SU-DHL-6 (cell line): ENCODE measurements around the gene VCAN.

Experiments used
- H2AFZ ChIP-seq: fragments of 200-600 bp; sonication (generic); 2 replicates; pipeline ENCODE4 v1.6.1; 2014; ENCODE audit warnings: low read depth, mild to moderate bottlenecking, moderate library complexity, mixed read lengths, antibody characterized with exemption, low read length; ENCODE audit not compliant: severe bottlenecking
- H3F3A ChIP-seq: fragments of 200-600 bp; shearing (Covaris generic); 2 replicates; pipeline ENCODE4 v1.6.0; 2016; ENCODE audit warnings: antibody characterized with exemption, mild to moderate bottlenecking; ENCODE audit not compliant: insufficient read depth
- H3K27ac ChIP-seq: fragments of 200-600 bp; sonication (generic); 2 replicates; pipeline ENCODE4 v1.5.1; 2016; ENCODE audit warnings: low read depth, mild to moderate bottlenecking, low read length, moderate library complexity, mixed read lengths
- H3K27me3 ChIP-seq: fragments of 200-600 bp; sonication (generic), shearing (Covaris generic); 2 replicates; pipeline ENCODE4 v1.6.0; 2014; ENCODE audit warnings: mild to moderate bottlenecking, low read length
- H3K36me3 ChIP-seq: fragments of 200-600 bp; sonication (generic); 2 replicates; pipeline ENCODE4 v1.6.1; 2014; ENCODE audit warnings: mild to moderate bottlenecking, low read length, mixed read lengths
- H3K4me2 ChIP-seq: fragments of 300-600, 200-600 bp; shearing (Covaris generic), sonication (generic); 2 replicates; pipeline ENCODE4 v1.6.0; 2014; ENCODE audit warnings: low read length, low read depth, mild to moderate bottlenecking; ENCODE audit not compliant: poor library complexity, severe bottlenecking
- H3K4me3 ChIP-seq: fragments of 200-600 bp; sonication (generic); 2 replicates; pipeline ENCODE4 v1.5.1; 2014; ENCODE audit warnings: antibody characterized with exemption, low read length, mild to moderate bottlenecking, mixed read lengths; ENCODE audit not compliant: insufficient read depth, poor library complexity, severe bottlenecking
- H3K79me2 ChIP-seq: fragments of 200-600 bp; sonication (generic); 2 replicates; pipeline ENCODE4 v1.6.1; 2014; ENCODE audit warnings: mild to moderate bottlenecking, low read length, moderate library complexity; ENCODE audit not compliant: insufficient read depth
- H3K9ac ChIP-seq: fragments of 200-600 bp; sonication (generic); 2 replicates; pipeline ENCODE4 v1.7.0; 2014; ENCODE audit warnings: mild to moderate bottlenecking, low read length
- H3K9me2 ChIP-seq: fragments of 200-600 bp; sonication (generic); replicated peaks from 2 replicates; pipeline ENCODE4 v1.6.1; 2014; ENCODE audit warnings: low read length; ENCODE audit not compliant: insufficient read depth
- H3K9me3 ChIP-seq: fragments of 200-600 bp; sonication (generic); 2 replicates; pipeline ENCODE4 v1.6.1; 2014; ENCODE audit warnings: low read length, mixed read lengths; ENCODE audit not compliant: insufficient read depth
- H4K20me1 ChIP-seq: fragments of 200-600 bp; sonication (generic); 2 replicates; pipeline ENCODE4 v1.6.1; 2014; ENCODE audit warnings: low read depth, mild to moderate bottlenecking, antibody characterized with exemption, low read length, moderate library complexity, mixed read lengths
- EZH2phosphoT487 ChIP-seq: fragments of 200-600 bp; sonication (generic), shearing (Covaris generic); conservative IDR thresholded peaks from 2 replicates; pipeline ENCODE4 v1.6.1; 2018; ENCODE audit warnings: mild to moderate bottlenecking, antibody characterized with exemption, low read length, moderate library complexity, mixed read lengths
- TF ChIP-seq, protein P1 (sequence below): fragments of 200-600 bp; sonication (generic); IDR thresholded peaks from one replicate; pipeline ENCODE4 v1.5.1; 2017; ENCODE audit warnings: antibody characterized with exemption, mild to moderate bottlenecking, low read length, moderate library complexity; ENCODE audit not compliant: insufficient read depth, poor library complexity, severe bottlenecking

VCAN gene

GRCh38 chr5:83527221-83527620 is 55.7 kb downstream of the VCAN start:
- H3K36me3 ChIP-seq: no peaks in the 10 kb centered on the region
- H3K9ac ChIP-seq: no peak overlapping the region
- no peaks in the 10 kb centered on the region for H3K9me2 ChIP-seq
- H3K27me3 ChIP-seq: no peaks in the 10 kb centered on the region
- TF ChIP-seq, protein P1, sequence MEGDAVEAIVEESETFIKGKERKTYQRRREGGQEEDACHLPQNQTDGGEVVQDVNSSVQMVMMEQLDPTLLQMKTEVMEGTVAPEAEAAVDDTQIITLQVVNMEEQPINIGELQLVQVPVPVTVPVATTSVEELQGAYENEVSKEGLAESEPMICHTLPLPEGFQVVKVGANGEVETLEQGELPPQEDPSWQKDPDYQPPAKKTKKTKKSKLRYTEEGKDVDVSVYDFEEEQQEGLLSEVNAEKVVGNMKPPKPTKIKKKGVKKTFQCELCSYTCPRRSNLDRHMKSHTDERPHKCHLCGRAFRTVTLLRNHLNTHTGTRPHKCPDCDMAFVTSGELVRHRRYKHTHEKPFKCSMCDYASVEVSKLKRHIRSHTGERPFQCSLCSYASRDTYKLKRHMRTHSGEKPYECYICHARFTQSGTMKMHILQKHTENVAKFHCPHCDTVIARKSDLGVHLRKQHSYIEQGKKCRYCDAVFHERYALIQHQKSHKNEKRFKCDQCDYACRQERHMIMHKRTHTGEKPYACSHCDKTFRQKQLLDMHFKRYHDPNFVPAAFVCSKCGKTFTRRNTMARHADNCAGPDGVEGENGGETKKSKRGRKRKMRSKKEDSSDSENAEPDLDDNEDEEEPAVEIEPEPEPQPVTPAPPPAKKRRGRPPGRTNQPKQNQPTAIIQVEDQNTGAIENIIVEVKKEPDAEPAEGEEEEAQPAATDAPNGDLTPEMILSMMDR: no peak
- no peak for TF ChIP-seq EZH2phosphoT487
- no peak overlapping the region for H3K27ac ChIP-seq
- H3K4me3 ChIP-seq: no peak overlapping the region
- no peaks in the 10 kb centered on the region for H4K20me1 ChIP-seq
- no peaks in the 10 kb centered on the region for H3K9me3 ChIP-seq
- no peak overlapping the region for H2AFZ ChIP-seq
- no peaks in the 10 kb centered on the region for H3F3A ChIP-seq
- no peaks in the 10 kb centered on the region for H3K79me2 ChIP-seq
- H3K4me2 ChIP-seq: no peak overlapping the region

DNA sequence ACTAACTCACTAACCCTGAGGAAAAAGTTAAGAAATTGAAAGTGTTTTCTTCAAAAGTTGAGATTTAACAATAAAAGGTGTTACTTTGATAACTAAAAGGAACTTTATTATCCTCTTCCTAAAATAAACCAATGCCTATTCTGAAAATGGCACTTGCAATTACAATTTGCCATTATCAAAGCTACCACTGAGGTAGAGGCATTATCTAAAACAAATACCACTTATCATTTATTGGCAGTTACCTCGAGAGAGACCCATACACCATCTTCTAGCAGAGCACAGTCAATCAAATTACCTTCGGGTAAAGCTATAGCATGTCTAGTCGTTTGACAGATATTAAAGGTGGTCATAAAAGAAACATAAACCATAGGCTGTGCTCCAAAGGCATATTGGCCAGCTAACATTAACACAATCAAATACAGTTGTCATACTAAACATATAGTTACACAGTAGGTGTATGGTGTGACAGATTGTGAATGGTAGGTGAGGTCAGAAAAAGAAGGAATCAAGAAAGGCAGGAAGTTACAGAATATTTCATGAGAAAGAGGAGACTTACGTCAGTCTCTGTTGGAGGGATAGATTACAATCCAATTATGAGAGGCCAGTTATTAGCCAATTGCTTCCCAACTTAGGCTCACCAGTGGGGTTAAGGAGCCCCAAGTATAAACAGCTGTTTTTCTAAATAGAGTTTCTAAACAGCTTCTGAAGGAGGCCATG is 56.3 kb downstream of the VCAN start:
- Histone ChIP-seq H3K9me3 (no peaks in the 10 kb centered on the region), H3F3A (no peaks in the 10 kb centered on the region), H3K36me3 (no peaks in the 10 kb centered on the region), H4K20me1 (no peaks in the 10 kb centered on the region), H3K4me3 (no peak overlapping the region), H3K27me3 (no peaks in the 10 kb centered on the region), H3K9ac (no peak overlapping the region), H3K9me2 (no peaks in the 10 kb centered on the region), H3K79me2 (no peaks in the 10 kb centered on the region), H3K27ac (no peak overlapping the region), H2AFZ (no peak overlapping the region), H3K4me2 (no peak overlapping the region)
- TF ChIP-seq EZH2phosphoT487: no peak
- TF ChIP-seq, protein P1: no peak

DNA sequence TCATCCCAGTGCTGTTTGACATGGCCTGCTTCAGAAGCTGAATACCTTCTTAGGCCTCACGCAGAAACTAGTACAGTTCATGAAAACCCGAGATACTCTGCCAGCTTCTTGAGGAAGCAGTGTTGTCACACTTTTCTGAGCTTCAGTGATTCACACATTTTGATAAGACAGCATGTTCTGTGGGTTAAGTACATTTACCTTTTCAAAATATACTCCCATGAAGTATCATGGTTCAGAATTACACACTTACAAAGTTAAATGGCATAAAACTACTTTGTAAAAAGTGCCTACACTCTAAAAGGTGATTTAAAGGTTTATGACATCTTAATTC is 56.9 kb downstream of the VCAN start:
- H3K9ac ChIP-seq: no peak overlapping the region
- H3K9me3 ChIP-seq: no peaks in the 10 kb centered on the region
- H3K36me3 ChIP-seq: no peaks in the 10 kb centered on the region
- H3K9me2 ChIP-seq: no peaks in the 10 kb centered on the region
- no peaks in the 10 kb centered on the region for H3K79me2 ChIP-seq
- no peak overlapping the region for H2AFZ ChIP-seq
- TF ChIP-seq, protein P1: no peak
- no peak for TF ChIP-seq EZH2phosphoT487
- H4K20me1 ChIP-seq: no peaks in the 10 kb centered on the region
- H3K4me2 ChIP-seq: no peak overlapping the region
- H3F3A ChIP-seq: no peaks in the 10 kb centered on the region
- H3K27ac ChIP-seq: no peak overlapping the region
- H3K27me3 ChIP-seq: no peaks in the 10 kb centered on the region
- no peak overlapping the region for H3K4me3 ChIP-seq
